GM11168 (cell line): Measurements from ENCODE around the gene TXNDC11.

Source experiments
- in situ Hi-C: fragments of 300-500 bp; cut with MboI; formaldehyde crosslinking; loops from one replicate; pipeline ENCODE4 v1.12.0; 2022; ENCODE audit warnings: low sequenced_read_pairs; ENCODE audit not compliant: unreplicated experiment

Gene TXNDC11

DNA sequence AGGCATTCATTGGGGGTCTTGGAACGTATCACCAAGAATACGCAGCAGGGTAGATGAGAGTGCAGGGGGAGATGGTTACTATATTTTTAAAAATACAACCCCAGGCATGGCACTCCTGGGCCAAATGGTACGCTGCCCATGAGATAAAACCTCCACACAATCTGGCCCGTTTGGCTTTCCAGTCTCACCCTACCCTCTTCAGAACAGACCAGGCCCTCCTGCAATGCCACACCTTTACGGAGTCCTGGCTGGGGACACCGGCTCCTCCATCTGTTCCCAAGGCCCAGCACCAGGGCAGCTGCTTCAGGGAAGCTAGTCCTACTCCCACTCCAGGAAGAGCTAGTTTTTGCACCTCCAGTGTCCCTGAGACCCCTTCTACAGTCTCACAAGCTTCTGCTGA, 50.0 kb downstream of the TXNDC11 start:
- in situ Hi-C loops, result no loop called here

DNA sequence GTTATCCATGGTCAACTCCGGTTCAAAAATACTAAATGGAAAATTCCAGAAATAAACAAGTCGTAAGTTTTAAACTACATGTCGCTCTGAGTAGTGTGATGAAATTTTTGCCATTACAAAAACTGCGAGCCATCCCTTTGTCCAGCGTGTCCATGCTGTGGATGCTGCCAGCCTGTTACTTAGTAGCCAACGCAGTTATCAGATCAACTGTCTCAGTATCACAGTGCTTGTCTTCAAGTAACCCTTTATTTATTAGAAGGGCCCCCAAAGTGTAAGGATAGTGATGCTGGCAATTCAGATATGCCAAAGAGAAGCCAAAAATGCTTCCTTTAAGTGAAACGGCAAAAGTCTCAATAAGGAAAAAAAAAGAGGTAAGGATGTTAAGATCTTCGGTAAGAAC, 50.5 kb downstream of the TXNDC11 start:
- in situ Hi-C loops, result no loop called here

DNA sequence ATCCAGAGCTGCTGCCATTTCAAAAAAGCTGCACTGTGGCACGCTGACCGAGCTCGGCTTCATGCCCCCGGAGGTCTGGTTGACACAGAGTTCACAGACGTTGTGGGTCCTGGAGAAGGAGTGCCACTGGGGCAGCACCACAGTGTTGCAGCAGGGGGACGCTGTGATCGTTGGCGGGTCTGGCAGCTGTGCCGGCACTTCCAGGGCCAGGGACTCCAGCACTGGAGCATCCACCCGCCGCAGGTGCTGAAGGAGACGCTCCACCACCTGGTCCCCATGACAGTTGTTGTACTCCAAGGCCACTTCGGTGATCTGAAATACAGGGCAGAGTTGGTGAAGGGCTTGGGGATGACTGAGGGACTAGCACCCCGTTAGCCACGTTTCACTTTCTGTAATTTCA, 50.9 kb downstream of the TXNDC11 start:
- in situ Hi-C loops, result no loop called here

DNA sequence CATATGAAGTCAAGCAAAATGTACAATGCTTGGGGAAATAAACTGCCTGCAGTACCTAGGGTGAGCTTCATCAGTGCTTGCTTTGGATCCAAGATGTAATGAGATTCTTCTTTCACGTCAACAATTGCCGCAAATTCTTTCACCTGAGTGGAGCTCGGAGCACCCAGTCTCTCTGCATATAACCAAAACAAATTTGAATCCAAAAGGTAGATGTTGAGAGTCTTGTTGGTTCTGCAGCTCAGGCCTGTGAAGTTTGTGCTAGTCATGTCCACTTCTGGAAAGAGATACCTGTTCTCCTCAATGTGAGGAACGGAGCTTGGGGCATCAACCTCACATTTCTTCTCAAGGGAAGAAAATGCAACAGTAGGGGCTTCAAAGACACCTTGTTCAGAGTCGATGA, 51.4 kb downstream of the TXNDC11 start:
- in situ Hi-C loops, result no loop called here

DNA sequence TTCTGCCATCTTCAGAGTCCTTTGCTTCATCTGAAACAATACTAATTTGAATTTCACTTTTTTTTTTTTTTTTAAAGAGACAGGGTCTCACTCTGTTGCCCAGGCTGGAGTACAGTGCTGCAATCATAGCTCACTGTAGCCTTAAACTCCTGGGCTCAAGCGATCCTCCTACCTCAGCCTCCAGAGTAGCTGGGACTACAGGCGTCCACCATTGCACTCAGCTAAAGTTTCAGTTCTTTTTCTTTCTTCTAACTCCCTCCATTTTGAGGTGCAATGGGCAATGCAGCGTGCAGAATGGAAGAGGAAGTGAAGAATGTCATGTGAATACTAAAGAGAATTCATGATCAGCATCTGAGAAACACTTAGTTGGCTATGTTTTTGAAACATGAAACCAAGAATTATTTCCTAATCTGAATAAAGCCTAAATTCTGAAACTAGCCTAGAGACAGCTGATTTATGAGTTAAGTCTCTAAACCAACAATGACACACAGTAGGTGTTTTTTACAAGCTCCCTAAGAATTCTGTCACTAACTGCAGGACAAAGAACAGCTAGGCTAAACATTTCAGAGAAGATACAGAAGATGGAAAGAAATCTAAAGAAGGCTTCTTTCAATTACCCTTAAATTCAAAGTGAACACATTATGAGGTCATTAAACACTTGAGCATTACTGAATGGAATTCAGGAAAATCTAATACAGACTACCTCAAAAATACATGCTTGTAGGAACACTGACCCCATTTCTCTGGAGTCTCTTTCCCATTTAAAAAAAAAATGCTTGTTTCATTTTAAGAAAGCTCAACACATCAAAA, 53.4 kb downstream of the TXNDC11 start:
- in situ Hi-C loops, result no loop called here

DNA sequence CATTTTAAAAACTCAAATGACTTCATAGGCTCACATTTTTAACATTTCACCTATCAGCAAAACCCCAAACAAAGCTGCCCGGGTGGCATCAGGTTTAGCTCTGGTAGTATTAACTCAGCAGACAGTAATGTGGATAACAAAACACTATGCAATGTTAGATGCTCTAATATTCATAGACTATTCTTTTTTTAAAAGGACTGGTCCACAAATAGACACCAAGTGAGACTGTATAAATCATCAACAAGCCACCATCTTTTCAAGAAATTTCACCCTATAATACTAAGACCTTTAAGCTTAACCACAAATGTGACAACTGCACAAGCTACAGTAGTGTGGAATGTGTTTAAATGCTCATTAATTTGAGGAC, 54.2 kb downstream of the TXNDC11 start:
- in situ Hi-C loops, result no loop called here

DNA sequence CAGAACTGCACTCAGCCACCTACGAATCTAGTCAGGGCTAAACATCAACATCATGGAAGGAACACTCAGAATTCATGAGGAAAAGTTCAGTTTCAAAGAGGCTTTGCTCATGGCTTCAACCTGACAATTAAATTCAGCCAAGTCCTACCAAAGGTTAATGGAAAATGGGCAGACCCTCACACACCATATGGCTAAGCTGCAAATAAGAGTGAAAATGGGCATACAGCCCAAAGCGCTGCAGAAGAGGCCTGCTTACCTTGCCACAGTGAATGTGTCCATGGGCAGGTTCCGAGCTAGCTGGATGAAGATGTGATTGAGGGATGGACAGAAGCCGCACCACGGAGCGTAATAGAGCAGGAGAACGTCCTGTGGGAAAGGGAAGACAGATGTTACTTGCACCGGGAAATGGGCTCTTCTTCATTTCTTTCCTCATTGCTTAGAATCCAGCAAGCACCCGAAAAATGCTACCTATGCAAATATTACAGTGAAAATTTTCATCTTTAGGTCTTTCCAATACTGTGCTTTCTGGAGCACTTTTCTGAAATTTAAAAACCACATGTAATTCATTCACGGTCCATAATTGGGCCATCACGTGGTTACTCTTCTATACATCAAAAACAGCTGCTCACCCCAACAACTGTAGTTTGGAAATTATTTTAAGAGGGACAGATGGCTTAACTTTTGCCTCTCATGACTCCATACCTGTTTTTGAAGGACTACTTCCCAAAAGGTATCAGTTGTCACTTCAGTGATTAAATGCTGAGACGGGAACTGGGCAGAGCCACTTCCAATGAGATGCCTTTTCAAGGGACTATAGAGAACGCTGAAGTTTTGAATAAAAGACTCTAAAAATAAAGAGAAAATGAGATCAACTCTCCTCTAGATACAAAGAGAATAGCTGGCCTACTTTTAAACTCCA, 54.8 kb downstream of the TXNDC11 start:
- in situ Hi-C loops, result no loop called here

DNA sequence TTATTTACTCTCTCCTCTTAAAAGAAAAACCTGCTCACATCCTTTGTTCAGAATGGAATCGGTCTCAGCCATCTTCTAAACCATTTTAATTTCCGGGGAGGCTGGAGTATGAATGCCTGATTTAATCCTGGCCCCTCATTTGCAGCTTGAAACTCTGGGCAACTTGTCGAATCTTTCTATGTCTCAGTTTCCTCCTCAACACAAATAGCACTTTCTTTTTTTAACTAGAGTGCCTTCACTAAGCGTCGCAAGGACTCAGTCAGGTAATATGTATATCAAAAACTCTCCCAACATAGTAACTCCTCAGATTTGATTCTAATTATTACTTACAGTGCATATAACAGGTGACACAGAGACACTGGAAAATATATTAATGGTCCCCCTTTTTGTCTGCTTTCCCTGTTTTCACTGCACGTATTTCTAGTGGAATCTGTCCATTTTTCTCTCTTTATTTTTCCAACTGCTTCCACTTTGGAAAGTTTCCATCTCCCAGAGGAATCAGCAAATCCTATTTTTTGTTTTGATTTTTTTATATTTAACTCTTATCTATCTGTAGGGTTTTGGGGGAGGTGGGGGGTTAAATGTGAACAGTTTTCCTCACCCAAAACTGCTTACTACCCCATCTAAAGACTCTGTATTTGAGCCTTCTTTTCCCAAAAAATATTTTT, 55.8 kb downstream of the TXNDC11 start:
- in situ Hi-C loops, result no loop called here

DNA sequence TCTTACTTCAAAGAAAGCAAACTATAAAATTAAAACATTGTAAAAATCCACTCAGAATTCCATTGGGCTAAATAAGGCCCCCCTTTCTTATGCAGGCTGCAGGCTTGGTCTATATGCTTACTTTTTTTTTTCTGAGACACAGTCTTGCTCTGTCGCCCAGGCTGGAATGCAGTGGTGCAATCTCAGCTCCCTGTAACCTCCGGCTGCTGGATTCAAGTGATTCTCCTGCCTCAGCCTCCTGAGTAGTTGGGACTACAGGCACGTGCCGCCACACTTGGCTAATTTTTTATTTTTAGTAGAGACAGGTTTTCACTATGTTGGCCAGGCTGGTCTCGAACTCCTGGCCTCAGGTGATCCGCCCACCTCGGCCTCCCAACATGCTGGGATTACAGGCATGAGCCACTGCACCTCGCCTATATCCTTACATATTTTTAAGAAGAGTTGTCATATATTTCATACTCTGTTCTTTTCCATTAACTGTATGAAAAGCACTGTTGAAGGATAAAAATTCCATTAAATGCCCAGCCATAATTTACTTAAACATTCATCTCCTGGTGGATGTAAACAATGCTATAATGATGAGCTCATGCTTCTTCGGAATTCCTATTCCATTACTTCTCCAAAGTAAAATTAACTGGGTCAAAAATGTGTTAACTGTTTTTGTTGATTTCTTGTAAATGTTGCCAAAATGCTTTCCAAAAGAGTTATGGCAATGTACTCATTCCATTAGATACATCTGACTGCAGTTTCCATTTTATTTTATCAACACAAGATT, 56.6 kb downstream of the TXNDC11 start:
- in situ Hi-C loops, result no loop called here

DNA sequence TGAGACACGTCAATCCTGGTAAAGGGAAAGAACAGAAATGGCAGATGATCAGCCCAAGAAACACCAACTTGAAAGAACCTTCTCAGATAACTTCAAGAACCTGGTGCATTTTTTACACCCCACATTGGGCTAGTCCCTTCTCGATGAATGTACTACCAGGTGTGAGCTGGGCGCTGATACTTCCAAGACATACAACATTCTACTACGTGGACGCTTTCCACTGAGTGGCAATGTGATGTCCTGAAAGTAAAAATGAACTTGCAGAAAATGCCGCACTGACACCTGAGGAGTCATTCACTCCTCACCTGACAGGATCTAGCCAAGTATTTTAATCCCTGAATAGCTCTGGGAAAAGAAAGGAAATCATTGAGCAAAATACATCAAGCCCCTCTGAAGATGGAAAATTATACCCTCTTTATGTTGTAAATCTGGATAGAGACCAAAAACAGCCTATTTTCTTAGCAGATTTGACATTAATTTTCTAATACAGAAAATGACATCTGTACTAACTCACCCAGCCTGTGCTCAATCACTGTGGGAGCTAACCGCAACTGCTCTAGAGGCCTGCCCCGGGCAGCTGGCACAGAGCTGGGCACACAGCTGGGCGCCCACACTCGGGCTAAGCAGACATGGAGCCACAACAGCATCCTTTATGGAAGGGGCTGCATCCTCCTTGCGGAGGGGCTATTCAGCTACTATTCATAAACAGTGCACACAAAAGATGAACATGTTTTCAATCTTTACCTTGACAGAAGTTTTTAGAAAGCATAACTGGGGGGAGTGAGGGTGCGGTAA, 58.2 kb downstream of the TXNDC11 start:
- in situ Hi-C loops, result no loop called here

DNA sequence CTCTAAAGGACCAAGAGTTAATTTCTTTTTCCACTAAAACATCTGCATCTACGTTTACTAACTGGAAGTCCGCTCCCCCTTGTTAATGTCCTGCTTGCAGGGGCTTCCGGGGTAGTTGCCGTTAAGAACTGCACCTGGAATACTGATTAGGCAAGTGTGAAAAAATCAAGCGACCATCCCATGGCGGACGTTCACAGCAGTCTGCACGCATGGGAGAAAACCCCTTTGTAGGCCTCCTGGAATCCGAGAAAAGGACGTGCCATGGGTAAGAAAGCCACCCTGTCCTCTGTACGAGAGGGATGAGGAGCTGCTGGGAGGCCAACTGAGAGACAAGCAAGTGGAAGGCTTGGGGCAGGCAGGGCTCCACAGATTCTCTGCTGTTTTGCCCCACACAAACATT, 59.5 kb downstream of the TXNDC11 start:
- in situ Hi-C loops, result no loop called here

DNA sequence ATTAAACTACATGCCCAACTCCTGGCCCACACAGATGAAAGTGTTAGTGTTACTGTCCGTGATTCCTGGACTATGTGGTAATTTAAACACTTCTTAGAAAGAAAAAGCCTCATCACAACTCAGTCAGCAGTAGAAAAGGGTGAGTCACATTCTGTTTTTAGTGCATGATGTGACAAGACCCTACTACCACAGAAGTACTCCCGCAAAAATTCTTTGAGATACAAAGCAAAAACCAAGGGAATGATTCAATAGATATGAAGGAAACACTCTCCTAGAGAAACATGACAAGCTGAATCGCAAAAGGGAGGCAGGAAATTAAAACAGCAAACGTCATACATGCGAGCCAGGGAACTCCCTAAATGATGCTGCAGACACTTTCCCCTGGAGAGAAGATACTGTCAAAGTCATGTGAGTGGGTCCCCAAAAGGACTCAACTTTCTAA, 60.0 kb downstream of the TXNDC11 start:
- in situ Hi-C loops, result no loop called here

DNA sequence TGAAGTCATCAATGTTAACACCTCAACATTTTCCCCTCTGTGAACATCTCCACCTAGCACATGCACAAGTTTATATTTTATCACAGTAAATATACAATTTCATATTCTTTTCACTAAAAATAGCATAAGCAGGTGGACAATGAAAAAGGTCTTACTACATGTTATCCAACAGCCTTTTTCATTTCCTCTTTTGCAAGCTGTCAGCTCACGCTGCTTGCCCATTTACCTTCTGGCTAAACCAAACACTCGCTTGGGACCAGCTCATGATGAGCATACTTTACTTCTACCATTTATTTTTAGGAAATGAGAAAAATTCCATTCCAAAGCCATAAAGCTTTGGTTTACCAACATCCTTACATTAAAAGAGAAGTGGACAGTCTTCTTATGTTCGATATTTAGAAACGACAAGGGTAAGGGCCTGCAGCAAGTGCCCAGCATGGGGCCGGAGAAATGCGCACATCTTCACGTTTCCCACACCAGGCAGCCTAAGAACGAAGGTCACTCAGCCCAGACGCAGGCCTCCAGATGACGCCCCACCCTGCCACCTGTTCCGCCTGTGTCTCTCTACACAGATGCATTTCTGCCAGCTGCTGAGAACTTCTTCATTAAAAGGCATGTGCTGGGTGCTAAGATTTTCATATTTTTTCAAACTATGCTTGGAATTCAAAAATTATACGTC, 60.5 kb downstream of the TXNDC11 start:
- in situ Hi-C loops, result no loop called here

DNA sequence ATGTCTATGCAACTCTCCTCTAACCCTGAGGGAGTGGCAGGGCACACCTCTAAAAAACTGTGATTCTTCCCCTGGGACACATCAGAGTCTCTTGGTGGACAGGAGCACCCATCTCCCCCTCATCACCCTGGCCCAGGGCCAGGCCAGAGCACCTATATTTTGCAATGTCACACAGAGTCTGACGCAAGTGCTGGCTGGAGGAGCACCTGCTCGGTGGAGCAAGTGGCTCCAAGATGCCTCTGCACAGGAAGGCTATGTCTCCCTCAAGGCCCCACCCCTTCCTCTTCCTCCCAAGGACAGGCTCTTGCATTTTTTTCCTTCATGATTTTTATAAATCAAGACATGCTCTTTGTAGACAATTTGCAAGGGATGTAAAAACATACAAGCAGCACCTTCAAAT, 61.1 kb downstream of the TXNDC11 start:
- in situ Hi-C loops, result no loop called here

DNA sequence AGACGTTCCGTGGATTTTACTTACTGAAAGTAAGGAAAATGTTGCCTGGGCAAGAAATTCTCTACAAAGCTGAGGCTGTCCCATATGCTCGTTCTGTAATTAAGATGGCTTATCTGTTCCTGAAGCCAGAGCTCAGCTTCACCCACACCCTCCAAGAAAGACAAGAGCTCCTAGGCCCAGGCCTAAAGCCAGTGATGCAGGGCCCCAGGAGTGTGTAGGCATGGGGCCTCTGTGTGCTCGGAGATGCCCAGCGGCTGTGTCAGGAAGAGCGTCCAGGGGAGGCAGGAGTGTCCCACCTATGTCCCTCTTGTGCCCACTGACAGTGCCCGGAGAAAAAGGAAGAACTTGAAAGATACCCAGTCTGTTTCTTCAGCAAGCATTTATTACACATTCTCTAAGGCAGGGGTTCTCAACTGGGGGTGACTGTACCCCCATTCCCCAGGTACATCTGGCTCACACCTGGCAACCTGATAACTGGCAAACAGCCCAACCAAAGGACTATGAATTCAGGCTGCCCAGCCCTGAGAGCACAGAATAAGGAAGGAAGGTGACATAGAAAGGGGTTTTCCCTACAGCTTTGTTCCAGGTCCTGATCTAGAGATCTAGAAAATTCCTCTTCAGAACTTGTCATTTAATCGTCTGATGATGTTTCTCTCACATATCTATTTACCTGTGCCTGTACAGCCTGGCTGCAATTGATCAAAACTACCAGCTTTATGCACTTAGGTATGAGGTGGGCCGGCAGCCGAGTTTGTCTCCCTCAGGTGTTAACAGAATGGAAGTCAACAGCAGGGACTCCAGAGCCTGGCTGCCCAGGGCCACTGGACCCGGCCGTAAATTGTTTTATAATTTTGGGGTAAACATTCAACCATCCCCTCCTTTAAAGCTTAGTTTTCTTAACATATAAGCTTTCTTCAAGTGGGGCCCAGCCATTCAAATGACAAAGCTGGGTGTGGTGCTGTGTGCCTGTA, 62.4 kb downstream of the TXNDC11 start:
- in situ Hi-C loops, result no loop called here

DNA sequence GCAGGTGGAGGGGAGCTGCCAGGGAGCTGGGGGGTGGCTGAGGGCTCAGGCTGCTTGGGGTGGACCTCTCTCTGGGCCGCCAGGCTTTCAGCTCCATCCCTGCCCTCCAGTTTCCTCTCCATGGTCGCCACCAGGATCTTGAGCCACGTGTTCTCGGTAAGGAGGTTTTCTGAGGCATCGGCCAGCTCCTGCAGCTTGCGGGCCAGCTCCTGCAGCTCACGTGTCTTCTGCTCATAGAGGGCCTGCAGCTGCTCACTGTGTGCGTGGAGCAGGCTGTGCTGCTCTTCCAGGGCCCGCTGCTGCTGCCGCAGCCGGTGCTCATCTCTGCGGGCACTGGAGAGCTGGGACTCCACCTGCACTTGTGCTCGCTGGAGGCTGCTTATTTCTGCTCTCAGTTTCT, 63.4 kb downstream of the TXNDC11 start:
- in situ Hi-C loops, result no loop called here

DNA sequence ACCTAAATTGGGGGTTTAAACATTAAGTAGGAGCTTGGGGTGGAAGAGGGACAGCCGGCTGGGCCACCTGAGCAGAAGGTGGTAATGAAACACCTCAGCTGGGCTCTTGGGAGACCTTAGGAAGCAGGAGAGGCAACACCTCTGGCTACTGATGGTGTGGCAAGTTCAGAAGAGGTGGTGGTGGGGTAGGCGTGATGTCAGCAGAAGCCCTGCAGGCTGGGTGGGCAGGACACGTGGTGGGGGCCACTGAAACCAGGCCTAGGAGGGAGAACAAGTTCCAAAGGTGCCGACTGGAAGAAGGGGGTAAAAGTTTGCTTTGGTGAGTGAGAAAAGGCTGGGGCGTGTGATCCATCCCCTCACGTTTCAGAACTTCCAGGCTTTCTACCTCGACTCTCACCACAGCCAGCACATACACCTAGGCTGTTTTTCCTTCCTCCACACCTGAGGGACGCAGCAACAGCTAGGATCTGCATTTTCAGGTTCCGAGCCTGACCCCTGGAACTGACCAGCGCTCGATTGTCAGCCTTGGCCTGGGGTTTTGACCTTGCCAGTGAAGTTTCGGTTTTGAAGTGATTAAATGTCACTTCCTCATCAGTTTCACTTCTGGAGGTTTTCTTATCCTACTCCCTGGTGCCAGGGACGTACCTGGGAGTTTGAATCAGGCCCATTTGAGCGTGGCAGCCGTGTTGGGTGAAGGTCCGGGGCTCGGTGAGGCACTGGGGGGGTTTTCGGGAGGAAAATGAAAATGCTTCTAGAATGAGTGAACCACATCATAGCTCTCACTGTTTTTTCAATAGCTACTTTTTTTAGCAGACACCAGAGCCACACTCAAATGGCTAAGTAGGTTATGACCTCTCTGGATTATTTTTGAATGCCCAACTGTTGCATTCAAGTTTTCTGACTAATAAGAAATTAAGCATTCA, 64.4 kb downstream of the TXNDC11 start:
- in situ Hi-C loops, result no loop called here
